IMR-90 (cell line): ENCODE data around the gene HSPA9. TPM values are rescaled to one million over a fixed set of nuclear protein-coding genes. Genes with fewer than 3 reads are reported as not detected.

Experiments used
- ATAC-seq: fragments of 200-7000 bp; cut with Tn5 transposase; 2 replicates; pipeline ENCODE4 v1.9.1; 2020; ENCODE audit warnings: low read depth, mild to moderate bottlenecking, moderate library complexity
- BruUV-seq: library from RNA; stranded (reverse); fragments of 400-500 nt; replicated peaks from 2 replicates; lab custom pipeline; 2021; lab: Mats Ljungman, UMichigan
- CTCF ChIA-PET: fragments of 300-600 bp; formaldehyde crosslinking; extraction: SDS; loops from one replicate; lab custom pipeline; 2021; ENCODE audit warnings: antibody characterized with exemption; lab: Yijun Ruan, JAX
- POLR2A ChIA-PET: fragments of 300-600 bp; sonication (Branson Sonifier 250); formaldehyde crosslinking; loops from one replicate; lab custom pipeline; 2022; ENCODE audit warnings: antibody characterized with exemption; ENCODE audit not compliant: unreplicated experiment; lab: Charles Lee
- DNase-seq: peaks from one replicate; pipeline ENCODE4 v3.0.0; 2013
- H2AFZ ChIP-seq: replicated peaks from 2 replicates; pipeline ENCODE3; 2013; ENCODE audit warnings: low read length, mild to moderate bottlenecking; ENCODE audit not compliant: poor library complexity
- H2AK5ac ChIP-seq: 2 replicates; pipeline ENCODE4 v1.6.1; 2013; ENCODE audit warnings: low read depth, low read length, inconsistent platforms
- H2AK9ac ChIP-seq: replicated peaks from 2 replicates; pipeline ENCODE3; 2013; ENCODE audit warnings: mild to moderate bottlenecking, low read depth, low read length, moderate library complexity; ENCODE audit not compliant: poor library complexity
- H2BK120ac ChIP-seq: 2 replicates; pipeline ENCODE4 v1.6.1; 2013; ENCODE audit warnings: low read depth, low read length, inconsistent platforms
- H2BK15ac ChIP-seq: 3 replicates; pipeline ENCODE4 v1.6.1; 2013; ENCODE audit warnings: low read depth, low read length, inconsistent platforms
- H2BK20ac ChIP-seq: 2 replicates; pipeline ENCODE4 v1.6.1; 2013; ENCODE audit warnings: low read depth, mild to moderate bottlenecking, inconsistent platforms, low read length, moderate library complexity
- H2BK5ac ChIP-seq: 2 replicates; pipeline ENCODE4 v1.6.1; 2013; ENCODE audit warnings: mild to moderate bottlenecking, low read depth, low read length, inconsistent platforms; ENCODE audit not compliant: poor library complexity, severe bottlenecking
- H3K14ac ChIP-seq: replicated peaks from 2 replicates; pipeline ENCODE4 v1.6.1; 2013; ENCODE audit warnings: low read depth, low read length, inconsistent platforms
- H3K18ac ChIP-seq: 2 replicates; pipeline ENCODE4 v1.6.1; 2013; ENCODE audit warnings: low read depth, low read length, control low read depth
- H3K23ac ChIP-seq: 2 replicates; pipeline ENCODE4 v1.6.1; 2013; ENCODE audit warnings: low read depth, low read length, inconsistent platforms
- H3K27ac ChIP-seq: 2 replicates; pipeline ENCODE4 v1.5.1; 2013; ENCODE audit warnings: mild to moderate bottlenecking, control low read depth, low read length; ENCODE audit not compliant: insufficient read depth
- H3K27me3 ChIP-seq: 2 replicates; pipeline ENCODE4 v1.6.1; 2013; ENCODE audit warnings: low read length; ENCODE audit not compliant: control insufficient read depth, insufficient read depth
- H3K36me3 ChIP-seq: 2 replicates; pipeline ENCODE4 v1.6.1; 2013; ENCODE audit warnings: low read length, mixed read lengths; ENCODE audit not compliant: control insufficient read depth, insufficient read depth
- H3K4ac ChIP-seq: 2 replicates; pipeline ENCODE4 v1.6.1; 2013; ENCODE audit warnings: low read depth, low read length, inconsistent platforms
- H3K4me1 ChIP-seq: 2 replicates; pipeline ENCODE4 v1.6.1; 2013; ENCODE audit warnings: low read length, mixed read lengths; ENCODE audit not compliant: control insufficient read depth, insufficient read depth
- H3K4me2 ChIP-seq: 2 replicates; pipeline ENCODE4 v1.6.1; 2013; ENCODE audit warnings: low read depth, mild to moderate bottlenecking, control low read depth, low read length, moderate library complexity
- H3K4me3 ChIP-seq: 2 replicates; pipeline ENCODE4 v1.5.1; 2013; ENCODE audit warnings: low read depth, mild to moderate bottlenecking, control low read depth, low read length, moderate library complexity; ENCODE audit not compliant: insufficient read depth
- H3K56ac ChIP-seq: 2 replicates; pipeline ENCODE4 v1.6.1; 2013; ENCODE audit warnings: low read length, inconsistent platforms; ENCODE audit not compliant: insufficient read depth; ENCODE audit errors: extremely low read depth
- H3K79me1 ChIP-seq, 2 experiments: 2 replicates each; pipeline ENCODE4 v1.6.1; 2013; ENCODE audit warnings: low read length in 2 of 2, inconsistent platforms in 1 of 2, low read depth in 1 of 2
- H3K9ac ChIP-seq: 2 replicates; pipeline ENCODE4 v1.6.1; 2013; ENCODE audit warnings: low read depth, low read length, control low read depth
- H3K9me1 ChIP-seq: 2 replicates; pipeline ENCODE4 v1.6.1; 2013; ENCODE audit warnings: low read length, inconsistent platforms; ENCODE audit not compliant: insufficient read depth
- H3K9me3 ChIP-seq: 2 replicates; pipeline ENCODE4 v1.6.1; 2013; ENCODE audit warnings: low read length; ENCODE audit not compliant: control insufficient read depth, insufficient read depth
- H4K20me1 ChIP-seq: 2 replicates; pipeline ENCODE4 v1.6.1; 2013; ENCODE audit warnings: low read length, inconsistent platforms; ENCODE audit not compliant: insufficient read depth
- H4K5ac ChIP-seq: 2 replicates; pipeline ENCODE4 v1.6.1; 2013; ENCODE audit warnings: mild to moderate bottlenecking, low read depth, low read length, control low read depth
- H4K8ac ChIP-seq, 2 experiments: 2 replicates each; pipeline ENCODE4 v1.6.1; 2013; ENCODE audit warnings: low read depth in 2 of 2, low read length in 2 of 2, control low read depth in 1 of 2, inconsistent platforms in 1 of 2
- H4K91ac ChIP-seq: 2 replicates; pipeline ENCODE4 v1.6.1; 2013; ENCODE audit warnings: low read depth, low read length, inconsistent platforms; ENCODE audit not compliant: insufficient read depth
- CEBPB ChIP-seq: IDR thresholded peaks from 2 replicates; pipeline ENCODE4 v1.6.1; 2012; ENCODE audit warnings: low read depth, low read length, improper control_type of control experiment
- MAFK ChIP-seq: IDR thresholded peaks from 2 replicates; pipeline ENCODE4 v1.6.1; 2012; ENCODE audit warnings: low read depth, low read length, improper control_type of control experiment
- RAD21 ChIP-seq: IDR thresholded peaks from 2 replicates; pipeline ENCODE4 v1.6.1; 2012; ENCODE audit warnings: low read length, improper control_type of control experiment
- WGBS, 2 experiments: methylation state at CpG; one replicate each; pipeline versions ENCODE4 v1.1.5 to v1.1.7; 2013; ENCODE audit warnings: missing lambda C conversion rate in 2 of 2; ENCODE audit not compliant: insufficient read length in 1 of 2; ENCODE audit errors: extremely low coverage in 2 of 2; 5-methylcytosine and 5-hydroxymethylcytosine counted together
- dilution Hi-C: fragments of 300-500 bp; cut with HindIII; formaldehyde crosslinking; loops from one replicate; pipeline ENCODE4 v1.14.3; 2018; ENCODE audit warnings: low sequenced_read_pairs; ENCODE audit not compliant: unreplicated experiment
- in situ Hi-C: fragments of 300-500 bp; cut with MboI; formaldehyde crosslinking; loops from 3 replicates; pipeline ENCODE4 v1.14.3; 2019; ENCODE audit warnings: low sequenced_read_pairs, inconsistent platforms, mixed read lengths
- intact Hi-C: fragments of 100-400 bp; cut with micrococcal nuclease; formaldehyde crosslinking; loops from 2 replicates; pipeline ENCODE4 v1.10.0; 2022
- polyA plus RNA-seq, 3 experiments: library from polyadenylated mRNA; depleted of rRNA; stranded (reverse); fragments of >200 nt; gene quantifications; 2 replicates each; pipeline ENCODE4 v1.2.3, GENCODE V29; 2012; ENCODE audit warnings: low replicate concordance in 1 of 3
- total RNA-seq: library from RNA; depleted of rRNA; stranded (reverse); fragments of >200 nt; gene quantifications from 2 replicates; pipeline ENCODE4 v1.2.3, GENCODE V29; 2012
- TF ChIP-seq, protein P1 (sequence below): conservative IDR thresholded peaks from 2 replicates; pipeline ENCODE4 v1.5.1; 2012; ENCODE audit warnings: mild to moderate bottlenecking, low read depth, low read length, improper control_type of control experiment
- TF ChIP-seq, protein P2 (sequence below): fragments of 150-350 bp; IDR thresholded peaks from 2 replicates; pipeline ENCODE4 v1.6.1; 2017; ENCODE audit warnings: mild to moderate bottlenecking, antibody characterized with exemption, low read length, low read depth

Gene HSPA9
- total and polyA plus RNA-seq, 2 of the 4 experiments (the other 2 are of a cell fraction): 157 to 472 TPM

- ChIA-PET POLR2A (no interaction called here), CTCF (no interaction called here)
- no peak overlapping the region for H4K91ac ChIP-seq
- H2BK15ac ChIP-seq: no peak overlapping the region
- H3K9me3 ChIP-seq: no peaks in the 10 kb centered on the region
- H3K36me3 ChIP-seq: peaks cover 41% of the 10 kb centered on the region
- peaks cover 14 to 62% of the 10 kb centered on the region in 2 experiments for H3K79me1 ChIP-seq
- no peak overlapping the region for H3K4me2 ChIP-seq
- no peak overlapping the region for H2BK5ac ChIP-seq
- H2AFZ ChIP-seq: no peak overlapping the region
- 100% methylated on average over 1 of the region's 4 CpGs; no CpG with 5 or more reads in 1 of the 2 experiments for WGBS, 2 experiments
- in situ Hi-C loops: no loop called here
- H3K27ac ChIP-seq: no peak overlapping the region
- no TSS peak for BruUV-seq
- no peak overlapping the region for H2AK9ac ChIP-seq
- H3K14ac ChIP-seq: no peak overlapping the region
- ATAC-seq (no peak), DNase-seq (no peak)
- 0 out of 2 replicates have a peak, but pooled peaks cover 4% of the 10 kb centered on the region for H3K9me1 ChIP-seq
- peaks cover 31% of the 10 kb centered on the region for H4K20me1 ChIP-seq
- no peak overlapping the region for H3K56ac ChIP-seq
- H2BK120ac ChIP-seq: no peak overlapping the region
- TF ChIP-seq, protein P1, sequence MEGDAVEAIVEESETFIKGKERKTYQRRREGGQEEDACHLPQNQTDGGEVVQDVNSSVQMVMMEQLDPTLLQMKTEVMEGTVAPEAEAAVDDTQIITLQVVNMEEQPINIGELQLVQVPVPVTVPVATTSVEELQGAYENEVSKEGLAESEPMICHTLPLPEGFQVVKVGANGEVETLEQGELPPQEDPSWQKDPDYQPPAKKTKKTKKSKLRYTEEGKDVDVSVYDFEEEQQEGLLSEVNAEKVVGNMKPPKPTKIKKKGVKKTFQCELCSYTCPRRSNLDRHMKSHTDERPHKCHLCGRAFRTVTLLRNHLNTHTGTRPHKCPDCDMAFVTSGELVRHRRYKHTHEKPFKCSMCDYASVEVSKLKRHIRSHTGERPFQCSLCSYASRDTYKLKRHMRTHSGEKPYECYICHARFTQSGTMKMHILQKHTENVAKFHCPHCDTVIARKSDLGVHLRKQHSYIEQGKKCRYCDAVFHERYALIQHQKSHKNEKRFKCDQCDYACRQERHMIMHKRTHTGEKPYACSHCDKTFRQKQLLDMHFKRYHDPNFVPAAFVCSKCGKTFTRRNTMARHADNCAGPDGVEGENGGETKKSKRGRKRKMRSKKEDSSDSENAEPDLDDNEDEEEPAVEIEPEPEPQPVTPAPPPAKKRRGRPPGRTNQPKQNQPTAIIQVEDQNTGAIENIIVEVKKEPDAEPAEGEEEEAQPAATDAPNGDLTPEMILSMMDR: no peak
- TF ChIP-seq RAD21 (no peak), CEBPB (no peak), MAFK (no peak)
- TF ChIP-seq, protein P2, sequence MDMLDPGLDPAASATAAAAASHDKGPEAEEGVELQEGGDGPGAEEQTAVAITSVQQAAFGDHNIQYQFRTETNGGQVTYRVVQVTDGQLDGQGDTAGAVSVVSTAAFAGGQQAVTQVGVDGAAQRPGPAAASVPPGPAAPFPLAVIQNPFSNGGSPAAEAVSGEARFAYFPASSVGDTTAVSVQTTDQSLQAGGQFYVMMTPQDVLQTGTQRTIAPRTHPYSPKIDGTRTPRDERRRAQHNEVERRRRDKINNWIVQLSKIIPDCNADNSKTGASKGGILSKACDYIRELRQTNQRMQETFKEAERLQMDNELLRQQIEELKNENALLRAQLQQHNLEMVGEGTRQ: no peak
- H2AK5ac ChIP-seq: no peak overlapping the region
- no peak overlapping the region for H3K4ac ChIP-seq
- no peak overlapping the region for H4K8ac ChIP-seq
- intact Hi-C loops: no loop called here
- H3K9ac ChIP-seq: no peak overlapping the region
- no peaks in the 10 kb centered on the region for H3K27me3 ChIP-seq
- H3K4me1 ChIP-seq: peaks cover 4% of the 10 kb centered on the region
- no peak overlapping the region for H3K18ac ChIP-seq
- dilution Hi-C loops: no loop called here
- no peak overlapping the region for H4K5ac ChIP-seq
- no peak overlapping the region for H2BK20ac ChIP-seq
- no peak overlapping the region for H3K4me3 ChIP-seq
- H3K23ac ChIP-seq: no peak overlapping the region
These were observed 57.8 kb downstream of the HSPA9 start for GRCh38 chr5:138517437-138517836.
